ELR (cell line): ENCODE results near the gene ADAMTSL1.

Experiments
- DNase-seq: peaks from one replicate; pipeline ENCODE4 v3.0.0-alpha.2; 2015; ENCODE audit warnings: low read depth

The ADAMTSL1 gene

GRCh38 chr9:18473652-18474279 is at the start of gene ADAMTSL1:
Gene ADAMTSL1 (plus strand): TSS chr9:18474153. CDS start chr9:18474233, 80 bp downstream.
- peak; percentile 83 for DNase-seq

GRCh38 chr9:18427691-18428090 is 46.3 kb upstream of the ADAMTSL1 start:
- peak; percentile 48 for DNase-seq

GRCh38 chr9:18428661-18429060 is 45.3 kb upstream of the ADAMTSL1 start:
- peak; percentile 36 for DNase-seq

- peak; percentile 36 for DNase-seq
Measured at GRCh38 chr9:18429070-18429469, 44.9 kb upstream of the ADAMTSL1 start.

GRCh38 chr9:18433620-18434019 is 40.3 kb upstream of the ADAMTSL1 start:
- no peak for DNase-seq

- peak; percentile 80 for DNase-seq
Measured at GRCh38 chr9:18437315-18438201, 36.4 kb upstream of the ADAMTSL1 start.

- DNase-seq = peak; percentile 69
Measured at GRCh38 chr9:18438300-18438925, 35.5 kb upstream of the ADAMTSL1 start.

- no peak for DNase-seq
Measured at GRCh38 chr9:18438951-18439350, 35.0 kb upstream of the ADAMTSL1 start.

- DNase-seq = no peak
Measured at GRCh38 chr9:18441261-18441660, 32.7 kb upstream of the ADAMTSL1 start.

GRCh38 chr9:18442629-18443491 is 31.1 kb upstream of the ADAMTSL1 start:
- peak; percentile 85 for DNase-seq

GRCh38 chr9:18447131-18447530 is 26.8 kb upstream of the ADAMTSL1 start:
- no peak for DNase-seq

GRCh38 chr9:18447541-18447940 is 26.4 kb upstream of the ADAMTSL1 start:
- no peak for DNase-seq

GRCh38 chr9:18448101-18448500 is 25.9 kb upstream of the ADAMTSL1 start:
- no peak for DNase-seq

- no peak for DNase-seq
Measured at GRCh38 chr9:18451406-18451805, 22.5 kb upstream of the ADAMTSL1 start.

- DNase-seq = no peak
Measured at GRCh38 chr9:18452276-18452675, 21.7 kb upstream of the ADAMTSL1 start.

GRCh38 chr9:18456624-18457237 is 17.2 kb upstream of the ADAMTSL1 start:
- no peak for DNase-seq

GRCh38 chr9:18457510-18457909 is 16.4 kb upstream of the ADAMTSL1 start:
- peak; percentile 86 for DNase-seq

GRCh38 chr9:18459962-18460584 is 13.9 kb upstream of the ADAMTSL1 start:
- DNase-seq = peak; percentile 99

- no peak for DNase-seq
Measured at GRCh38 chr9:18461496-18461895, 12.5 kb upstream of the ADAMTSL1 start.

- peak; percentile 90 for DNase-seq
Measured at GRCh38 chr9:18463991-18464390, 10.0 kb upstream of the ADAMTSL1 start.

- DNase-seq = no peak
Measured at GRCh38 chr9:18466101-18466500, 7.9 kb upstream of the ADAMTSL1 start.
